SU-DHL-6 (cell line): ENCODE results near the gene PSMB3.

Experiments used
- EZH2phosphoT487 ChIP-seq: fragments of 200-600 bp; sonication (generic), shearing (Covaris generic); conservative IDR thresholded peaks from 2 replicates; pipeline ENCODE4 v1.6.1; 2018; ENCODE audit warnings: mild to moderate bottlenecking, antibody characterized with exemption, low read length, moderate library complexity, mixed read lengths
- TF ChIP-seq, protein P1 (sequence below): fragments of 200-600 bp; sonication (generic); IDR thresholded peaks from one replicate; pipeline ENCODE4 v1.5.1; 2017; ENCODE audit warnings: antibody characterized with exemption, mild to moderate bottlenecking, low read length, moderate library complexity; ENCODE audit not compliant: insufficient read depth, poor library complexity, severe bottlenecking

DNA sequence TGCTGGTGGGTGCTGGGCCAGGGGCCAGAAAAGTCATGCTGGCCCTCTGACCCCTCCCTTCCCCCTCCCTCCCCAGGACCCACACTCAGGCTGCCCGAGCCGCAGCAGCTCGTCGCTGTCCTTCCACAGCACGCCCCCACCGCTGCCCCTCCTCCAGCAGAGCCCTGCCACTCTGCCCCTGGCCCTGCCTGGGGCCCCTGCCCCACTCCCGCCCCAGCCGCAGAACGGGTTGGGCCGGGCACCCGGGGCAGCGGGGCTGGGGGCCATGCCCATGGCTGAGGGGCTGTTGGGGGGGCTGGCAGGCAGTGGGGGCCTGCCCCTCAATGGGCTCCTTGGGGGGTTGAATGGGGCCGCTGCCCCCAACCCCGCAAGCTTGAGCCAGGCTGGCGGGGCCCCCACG lies 30.7 kb upstream of the PSMB3 start:
- TF ChIP-seq, protein P1, sequence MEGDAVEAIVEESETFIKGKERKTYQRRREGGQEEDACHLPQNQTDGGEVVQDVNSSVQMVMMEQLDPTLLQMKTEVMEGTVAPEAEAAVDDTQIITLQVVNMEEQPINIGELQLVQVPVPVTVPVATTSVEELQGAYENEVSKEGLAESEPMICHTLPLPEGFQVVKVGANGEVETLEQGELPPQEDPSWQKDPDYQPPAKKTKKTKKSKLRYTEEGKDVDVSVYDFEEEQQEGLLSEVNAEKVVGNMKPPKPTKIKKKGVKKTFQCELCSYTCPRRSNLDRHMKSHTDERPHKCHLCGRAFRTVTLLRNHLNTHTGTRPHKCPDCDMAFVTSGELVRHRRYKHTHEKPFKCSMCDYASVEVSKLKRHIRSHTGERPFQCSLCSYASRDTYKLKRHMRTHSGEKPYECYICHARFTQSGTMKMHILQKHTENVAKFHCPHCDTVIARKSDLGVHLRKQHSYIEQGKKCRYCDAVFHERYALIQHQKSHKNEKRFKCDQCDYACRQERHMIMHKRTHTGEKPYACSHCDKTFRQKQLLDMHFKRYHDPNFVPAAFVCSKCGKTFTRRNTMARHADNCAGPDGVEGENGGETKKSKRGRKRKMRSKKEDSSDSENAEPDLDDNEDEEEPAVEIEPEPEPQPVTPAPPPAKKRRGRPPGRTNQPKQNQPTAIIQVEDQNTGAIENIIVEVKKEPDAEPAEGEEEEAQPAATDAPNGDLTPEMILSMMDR = no peak
- no peak for TF ChIP-seq EZH2phosphoT487
